ENCODE data around the gene FBXW10. TPM values are rescaled to one million over a fixed set of nuclear protein-coding genes. Genes with fewer than 3 reads are reported as not detected.
A peak's percentile ranks its signal among the peaks of the same experiment; 100 is the strongest.
"Not testable (repeated sequence)": the region's sequence is repeated elsewhere in the genome, so short reads cannot be mapped to it uniquely, and the experiment has no call there.

Gene FBXW10
- polyA plus RNA-seq, 1 donor from 2014 or later: 0.21 TPM

DNA sequence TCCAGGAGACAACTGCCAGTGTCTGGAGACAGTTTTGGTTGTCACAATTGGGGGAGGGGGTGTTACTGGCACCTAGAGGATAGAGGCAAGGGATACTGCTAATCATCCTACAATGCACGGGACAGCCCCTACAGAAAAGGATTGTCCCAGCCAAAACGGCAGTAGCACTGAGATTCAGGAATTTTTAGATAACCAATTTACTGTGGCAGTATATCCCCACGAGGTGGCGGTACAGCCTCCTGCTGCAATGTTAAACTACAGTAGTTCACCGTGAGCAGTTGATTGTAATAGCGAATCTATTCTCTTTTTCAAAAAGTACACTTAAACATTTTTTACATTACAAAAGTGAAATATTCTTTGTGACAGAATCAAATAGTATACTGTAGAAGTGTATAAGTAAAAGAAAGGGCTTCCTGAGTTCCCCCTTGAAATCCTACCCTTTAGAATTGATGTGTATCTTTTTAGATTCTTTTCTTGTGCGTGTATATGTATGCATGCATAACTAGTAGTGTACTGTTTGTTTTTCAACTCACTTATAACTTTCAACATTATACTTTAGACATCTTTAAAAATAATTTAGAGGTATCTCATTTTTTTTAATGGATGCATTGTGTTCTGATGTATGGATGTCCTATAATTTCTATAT, 31.4 kb upstream of the FBXW10 start:
- not testable (repeated sequence) for H2AFZ ChIP-seq (ENCODE audit: low read depth, low read length); H3K27ac ChIP-seq (ENCODE audit: low read length); H3K9ac ChIP-seq (ENCODE audit: low read length); H4K20me1 ChIP-seq (ENCODE audit: insufficient read depth); H3K9me3 ChIP-seq (ENCODE audit: low read length); H3K36me3 ChIP-seq (ENCODE audit: insufficient read depth, low read length); H3K79me2 ChIP-seq (replicated peaks; ENCODE audit: insufficient read depth, low read length); H3K4me2 ChIP-seq (ENCODE audit: low read length); H3F3A ChIP-seq (ENCODE audit: insufficient read depth, low read length, poor library complexity, severe bottlenecking); H3K27me3 ChIP-seq (ENCODE audit: insufficient read depth, low read depth, low read length); H3K9me2 ChIP-seq (ENCODE audit: insufficient read depth, low read length); H3K4me3 ChIP-seq (ENCODE audit: low read length)
- TF ChIP-seq SMC3 (conservative IDR thresholded peaks at IDR 0.05; ENCODE audit: poor library complexity) (peak; percentile 63), RAD21 (conservative IDR thresholded peaks at IDR 0.05) (peak; percentile 57)
- TF ChIP-seq, protein P1, sequence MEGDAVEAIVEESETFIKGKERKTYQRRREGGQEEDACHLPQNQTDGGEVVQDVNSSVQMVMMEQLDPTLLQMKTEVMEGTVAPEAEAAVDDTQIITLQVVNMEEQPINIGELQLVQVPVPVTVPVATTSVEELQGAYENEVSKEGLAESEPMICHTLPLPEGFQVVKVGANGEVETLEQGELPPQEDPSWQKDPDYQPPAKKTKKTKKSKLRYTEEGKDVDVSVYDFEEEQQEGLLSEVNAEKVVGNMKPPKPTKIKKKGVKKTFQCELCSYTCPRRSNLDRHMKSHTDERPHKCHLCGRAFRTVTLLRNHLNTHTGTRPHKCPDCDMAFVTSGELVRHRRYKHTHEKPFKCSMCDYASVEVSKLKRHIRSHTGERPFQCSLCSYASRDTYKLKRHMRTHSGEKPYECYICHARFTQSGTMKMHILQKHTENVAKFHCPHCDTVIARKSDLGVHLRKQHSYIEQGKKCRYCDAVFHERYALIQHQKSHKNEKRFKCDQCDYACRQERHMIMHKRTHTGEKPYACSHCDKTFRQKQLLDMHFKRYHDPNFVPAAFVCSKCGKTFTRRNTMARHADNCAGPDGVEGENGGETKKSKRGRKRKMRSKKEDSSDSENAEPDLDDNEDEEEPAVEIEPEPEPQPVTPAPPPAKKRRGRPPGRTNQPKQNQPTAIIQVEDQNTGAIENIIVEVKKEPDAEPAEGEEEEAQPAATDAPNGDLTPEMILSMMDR (IDR thresholded peaks at IDR 0.05; ENCODE audit: poor library complexity, severe bottlenecking): peak; percentile 62

DNA sequence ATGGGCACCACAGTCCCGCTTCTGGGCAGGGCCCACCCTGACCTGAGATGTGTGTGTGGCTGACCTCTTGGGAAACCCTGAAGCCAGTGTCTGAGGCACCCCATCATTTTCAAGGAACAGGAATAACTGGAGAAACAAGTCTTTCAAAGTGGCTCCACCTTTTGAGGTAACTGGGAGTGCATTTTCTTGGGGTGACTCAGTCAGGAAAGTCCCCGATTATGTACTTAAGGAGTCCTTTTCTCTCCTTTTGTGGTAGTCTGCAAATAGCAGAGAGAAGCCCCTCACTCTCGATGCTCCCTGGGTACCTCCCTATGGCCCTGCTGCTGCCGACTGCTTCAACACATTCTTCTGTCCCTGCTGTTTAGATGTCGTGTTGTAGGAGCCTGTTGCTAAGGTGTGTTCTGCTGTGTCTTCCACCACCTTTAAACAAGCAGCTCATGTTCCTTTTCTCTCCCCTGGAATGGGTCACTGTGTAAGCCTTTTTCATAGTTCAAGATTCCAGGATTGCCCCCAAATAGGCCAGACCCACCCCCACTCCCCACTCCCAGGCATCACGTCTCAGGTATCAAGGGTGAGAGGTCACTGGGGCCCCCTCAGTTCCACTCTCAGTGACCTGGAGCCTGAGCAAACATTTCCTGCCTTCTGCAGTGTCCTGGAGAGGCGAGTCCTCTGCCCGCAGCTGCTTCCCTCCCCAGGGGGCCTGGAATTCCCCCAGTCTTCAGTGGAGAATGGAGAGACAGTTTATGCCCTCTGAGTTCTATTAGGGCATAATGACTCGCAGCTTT, 25.0 kb upstream of the FBXW10 start:
- H3K27me3 ChIP-seq (ENCODE audit: insufficient read depth, low read depth, low read length); H3K27ac ChIP-seq (ENCODE audit: low read length); H3K36me3 ChIP-seq (ENCODE audit: insufficient read depth, low read length); H4K20me1 ChIP-seq (ENCODE audit: insufficient read depth); H3K4me2 ChIP-seq (ENCODE audit: low read length); H3K4me3 ChIP-seq (ENCODE audit: low read length); H3F3A ChIP-seq (ENCODE audit: insufficient read depth, low read length, poor library complexity, severe bottlenecking); H3K9me3 ChIP-seq (ENCODE audit: low read length); H3K79me2 ChIP-seq (replicated peaks; ENCODE audit: insufficient read depth, low read length); H2AFZ ChIP-seq (ENCODE audit: low read depth, low read length); H3K9me2 ChIP-seq (ENCODE audit: insufficient read depth, low read length); H3K9ac ChIP-seq (ENCODE audit: low read length): not testable (repeated sequence)

DNA sequence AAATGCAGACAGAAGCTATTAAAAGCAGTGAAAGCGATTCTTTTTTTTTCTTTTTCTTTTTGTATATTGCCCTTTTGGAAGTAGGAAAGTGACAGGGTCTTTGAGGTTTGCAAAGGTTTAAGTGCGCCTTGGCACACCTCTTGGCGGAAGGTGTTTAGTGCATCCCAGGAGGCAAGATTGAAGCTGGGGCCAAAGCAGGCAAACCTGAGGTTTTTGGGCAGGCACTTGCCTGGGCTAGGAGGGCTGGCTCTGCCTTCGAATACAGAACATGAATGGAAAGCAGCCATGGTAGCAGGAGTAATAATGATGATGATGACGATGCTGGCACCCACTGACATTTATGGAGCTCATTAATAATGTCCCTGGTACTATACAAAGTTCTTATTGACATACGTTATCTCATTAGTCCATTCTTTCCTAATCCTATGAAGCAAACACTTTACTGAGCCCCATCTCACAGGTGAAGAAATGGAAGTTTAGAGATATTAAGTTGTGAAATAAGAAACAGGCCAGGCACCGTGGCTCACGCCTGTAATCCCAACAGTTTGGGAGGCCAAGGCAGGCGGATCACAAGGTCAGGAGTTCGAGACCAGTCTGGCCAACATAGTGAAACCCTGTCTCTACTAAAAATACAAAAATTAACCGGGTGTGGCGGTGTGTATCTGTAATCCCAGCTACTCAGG, 24.3 kb upstream of the FBXW10 start:
- H3K4me3 ChIP-seq (ENCODE audit: low read length); H3K4me2 ChIP-seq (ENCODE audit: low read length); H3K36me3 ChIP-seq (ENCODE audit: insufficient read depth, low read length); H3K79me2 ChIP-seq (replicated peaks; ENCODE audit: insufficient read depth, low read length); H3K27ac ChIP-seq (ENCODE audit: low read length); H4K20me1 ChIP-seq (ENCODE audit: insufficient read depth); H2AFZ ChIP-seq (ENCODE audit: low read depth, low read length); H3F3A ChIP-seq (ENCODE audit: insufficient read depth, low read length, poor library complexity, severe bottlenecking); H3K27me3 ChIP-seq (ENCODE audit: insufficient read depth, low read depth, low read length); H3K9me3 ChIP-seq (ENCODE audit: low read length); H3K9ac ChIP-seq (ENCODE audit: low read length); H3K9me2 ChIP-seq (ENCODE audit: insufficient read depth, low read length): not testable (repeated sequence)

DNA sequence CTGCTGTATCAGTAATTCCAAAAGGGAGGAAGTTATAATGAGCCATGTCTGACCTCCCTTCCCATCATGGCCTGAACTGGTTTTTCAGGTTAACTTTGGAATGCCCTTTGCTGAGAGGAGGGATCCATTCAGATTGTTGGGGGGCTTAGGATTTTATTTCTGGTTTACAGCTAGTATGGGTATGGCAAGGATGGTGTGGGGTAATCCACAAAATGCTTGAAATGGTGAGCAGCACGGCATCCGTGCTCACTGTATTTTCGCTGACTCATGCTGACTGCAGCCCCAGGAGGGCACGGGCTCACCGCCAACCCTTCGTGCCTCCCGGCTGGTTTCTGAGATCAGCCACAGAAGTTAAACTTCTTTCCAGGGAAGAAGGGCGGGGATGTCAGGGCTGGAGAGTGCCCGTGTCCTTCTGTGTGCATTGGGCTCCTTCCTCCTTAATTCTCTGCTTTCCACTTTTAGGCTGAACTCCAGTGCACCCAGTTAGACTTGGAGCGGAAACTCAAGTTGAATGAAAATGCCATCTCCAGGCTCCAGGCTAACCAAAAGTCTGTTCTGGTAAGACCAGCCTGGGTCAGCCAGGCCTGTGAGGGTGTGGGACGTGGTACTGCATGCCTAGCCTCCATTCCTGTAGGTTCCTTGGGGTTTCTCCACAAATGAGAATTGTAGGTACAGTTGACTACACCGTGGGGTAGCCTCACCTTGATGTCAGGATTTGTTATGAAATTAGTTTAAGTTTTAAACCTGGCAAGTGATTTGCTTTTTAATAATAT, 21.9 kb upstream of the FBXW10 start:
- H3K79me2 ChIP-seq (replicated peaks; ENCODE audit: insufficient read depth, low read length); H3K9me2 ChIP-seq (ENCODE audit: insufficient read depth, low read length); H3K4me3 ChIP-seq (ENCODE audit: low read length); H3K9me3 ChIP-seq (ENCODE audit: low read length); H3K9ac ChIP-seq (ENCODE audit: low read length); H3K4me2 ChIP-seq (ENCODE audit: low read length); H2AFZ ChIP-seq (ENCODE audit: low read depth, low read length); H3F3A ChIP-seq (ENCODE audit: insufficient read depth, low read length, poor library complexity, severe bottlenecking); H3K36me3 ChIP-seq (ENCODE audit: insufficient read depth, low read length); H3K27me3 ChIP-seq (ENCODE audit: insufficient read depth, low read depth, low read length); H4K20me1 ChIP-seq (ENCODE audit: insufficient read depth); H3K27ac ChIP-seq (ENCODE audit: low read length): not testable (repeated sequence)

DNA sequence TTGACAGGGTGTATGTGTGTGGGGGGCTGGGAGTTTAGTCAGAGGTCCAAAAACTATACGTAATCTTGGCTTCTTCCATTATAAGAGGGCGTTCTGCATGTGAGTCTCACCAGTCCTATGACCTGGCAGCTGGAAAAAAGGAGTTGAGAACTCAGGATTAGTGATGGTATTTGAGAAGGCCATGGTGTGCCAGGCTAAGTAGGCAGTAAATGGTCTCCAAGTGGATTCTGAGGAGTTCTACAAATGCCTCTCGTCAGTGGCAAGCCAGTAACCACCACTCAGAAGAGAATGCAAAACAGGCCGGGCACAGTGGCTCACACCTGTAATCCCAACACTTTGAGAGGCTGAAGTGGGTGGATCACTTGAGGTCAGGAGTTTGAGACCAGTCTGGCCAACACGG, 21.2 kb upstream of the FBXW10 start:
- not testable (repeated sequence) for H3K27me3 ChIP-seq (ENCODE audit: insufficient read depth, low read depth, low read length); H4K20me1 ChIP-seq (ENCODE audit: insufficient read depth); H3K36me3 ChIP-seq (ENCODE audit: insufficient read depth, low read length); H3K9me3 ChIP-seq (ENCODE audit: low read length); H3K27ac ChIP-seq (ENCODE audit: low read length); H3F3A ChIP-seq (ENCODE audit: insufficient read depth, low read length, poor library complexity, severe bottlenecking); H3K79me2 ChIP-seq (replicated peaks; ENCODE audit: insufficient read depth, low read length); H3K4me3 ChIP-seq (ENCODE audit: low read length); H2AFZ ChIP-seq (ENCODE audit: low read depth, low read length); H3K9ac ChIP-seq (ENCODE audit: low read length); H3K4me2 ChIP-seq (ENCODE audit: low read length); H3K9me2 ChIP-seq (ENCODE audit: insufficient read depth, low read length)

DNA sequence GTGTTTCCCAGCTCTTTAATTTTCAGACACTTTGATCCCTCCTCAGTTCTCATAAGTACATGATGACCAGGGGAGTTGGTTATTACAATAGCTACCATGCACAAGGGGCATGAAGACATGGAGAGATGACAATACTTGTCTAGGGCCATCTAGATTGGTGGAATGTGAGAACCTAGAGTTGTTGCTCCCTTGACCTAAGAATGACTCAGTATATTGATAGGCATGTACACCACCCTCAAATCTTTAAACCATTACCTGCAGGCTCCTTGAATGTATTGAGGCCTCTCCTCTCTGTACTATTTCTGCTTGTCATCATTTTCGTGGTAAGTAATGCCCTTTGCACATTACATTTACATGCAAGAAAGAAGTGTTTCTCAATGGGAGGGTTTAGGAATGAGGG, 20.3 kb upstream of the FBXW10 start:
- not testable (repeated sequence) for H3K4me2 ChIP-seq (ENCODE audit: low read length); H3F3A ChIP-seq (ENCODE audit: insufficient read depth, low read length, poor library complexity, severe bottlenecking); H3K9me3 ChIP-seq (ENCODE audit: low read length); H4K20me1 ChIP-seq (ENCODE audit: insufficient read depth); H3K36me3 ChIP-seq (ENCODE audit: insufficient read depth, low read length); H3K9ac ChIP-seq (ENCODE audit: low read length); H3K79me2 ChIP-seq (replicated peaks; ENCODE audit: insufficient read depth, low read length); H2AFZ ChIP-seq (ENCODE audit: low read depth, low read length); H3K27ac ChIP-seq (ENCODE audit: low read length); H3K4me3 ChIP-seq (ENCODE audit: low read length); H3K27me3 ChIP-seq (ENCODE audit: insufficient read depth, low read depth, low read length); H3K9me2 ChIP-seq (ENCODE audit: insufficient read depth, low read length)

Measured in neural cell (in vitro differentiated cells).